Choroid plexus epithelial cell (primary cell): ENCODE results near the gene FRMD5.

Experiments used
- DNase-seq: peaks from one replicate; pipeline ENCODE4 v3.0.0-alpha.2; 2010; ENCODE audit warnings: low read depth
- H3K4me3 ChIP-seq: 2 replicates; pipeline ENCODE4 v1.5.1; 2011; ENCODE audit warnings: low read depth, mild to moderate bottlenecking, control low read depth, low read length, moderate library complexity
- CTCF ChIP-seq: conservative IDR thresholded peaks from 2 replicates; pipeline ENCODE4 v1.5.1; 2011; ENCODE audit warnings: low read depth, mild to moderate bottlenecking, control low read depth, inconsistent platforms, low read length, moderate library complexity

Gene FRMD5

GRCh38 chr15:43985976-43986680 is 208.9 kb downstream of the FRMD5 start:
- DNase-seq, result no peak
- TF ChIP-seq CTCF, result no peak
- no peak overlapping the region for H3K4me3 ChIP-seq

GRCh38 chr15:43981576-43981975 is 213.5 kb downstream of the FRMD5 start:
- no peak for DNase-seq

GRCh38 chr15:43977072-43977884 is 217.8 kb downstream of the FRMD5 start:
- no peak overlapping the region for H3K4me3 ChIP-seq
- no peak for TF ChIP-seq CTCF
- no peak for DNase-seq

More at GRCh38 chr15:43981576-43981975, 213.5 kb downstream of the FRMD5 start:
- H3K4me3 ChIP-seq, result no peak overlapping the region
- TF ChIP-seq CTCF, result no peak

- DNase-seq, result no peak
- no peak for TF ChIP-seq CTCF
- H3K4me3 ChIP-seq, result no peak overlapping the region
Observed at GRCh38 chr15:43975770-43976169, 219.3 kb downstream of the FRMD5 start.

GRCh38 chr15:43975326-43975725 is 219.7 kb downstream of the FRMD5 start:
- H3K4me3 ChIP-seq, result no peak overlapping the region
- DNase-seq, result no peak
- no peak for TF ChIP-seq CTCF

- no peak overlapping the region for H3K4me3 ChIP-seq
- no peak for DNase-seq
- TF ChIP-seq CTCF, result no peak
Observed at GRCh38 chr15:43974852-43975251, 220.2 kb downstream of the FRMD5 start.
